GM18520 (cell line): ENCODE results near the gene EPS8.

Experiments used
- ATAC-seq: cut with Tn5 transposase; IDR thresholded peaks from one replicate; pipeline ENCODE4 v1.9.1; 2021; ENCODE audit not compliant: unreplicated experiment

The EPS8 gene

DNA sequence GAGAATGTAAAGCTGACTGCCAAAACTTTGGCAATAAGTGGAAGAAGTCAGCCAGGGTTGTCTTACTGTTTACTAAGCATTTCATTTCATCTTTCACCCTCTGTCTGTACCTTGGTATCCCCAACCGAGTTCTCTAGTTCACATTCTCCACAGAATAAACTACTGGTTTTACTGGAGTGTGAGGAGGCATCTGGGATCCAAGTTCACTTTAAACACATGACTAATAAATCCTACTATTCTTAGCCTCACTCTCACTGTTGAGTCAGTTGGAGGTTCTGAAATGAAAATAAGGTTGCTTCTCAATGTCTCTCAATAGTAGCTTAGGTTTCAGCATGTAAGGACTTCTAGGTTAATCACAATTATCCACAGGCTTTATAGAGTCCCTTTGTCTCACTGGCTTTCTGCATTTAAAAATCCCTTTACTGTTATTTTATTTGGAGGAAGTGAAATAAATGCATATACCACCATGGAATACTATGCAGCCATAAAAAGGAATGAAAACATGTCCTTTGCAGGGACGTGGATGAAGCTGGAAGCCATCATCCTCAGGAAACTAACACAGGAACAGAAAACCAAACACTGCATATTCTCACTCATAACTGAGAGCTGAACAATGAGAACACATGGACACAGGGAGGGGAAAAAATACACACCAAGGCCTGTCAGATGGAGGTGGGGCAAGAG is 95.8 kb downstream of the EPS8 start:
- no peak for ATAC-seq

DNA sequence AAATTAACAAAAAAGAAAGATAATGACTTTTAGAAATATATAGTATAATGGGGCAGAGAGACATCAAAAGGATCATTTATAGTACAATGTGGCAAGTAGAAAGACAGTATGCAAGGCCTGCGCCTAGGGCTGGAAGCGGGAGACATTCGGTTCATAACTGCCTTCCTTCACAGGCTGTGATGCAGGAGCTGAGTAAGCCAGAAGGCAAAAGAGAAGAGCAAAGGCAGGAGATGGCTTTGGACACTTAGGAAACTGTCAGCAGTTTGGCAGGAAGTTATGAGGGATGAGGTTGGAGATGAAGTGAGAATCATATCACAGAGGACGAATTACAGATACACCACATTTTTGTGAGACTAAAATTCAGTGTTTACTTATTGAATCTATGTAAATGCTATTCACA is 97.8 kb downstream of the EPS8 start:
- ATAC-seq, result no peak

DNA sequence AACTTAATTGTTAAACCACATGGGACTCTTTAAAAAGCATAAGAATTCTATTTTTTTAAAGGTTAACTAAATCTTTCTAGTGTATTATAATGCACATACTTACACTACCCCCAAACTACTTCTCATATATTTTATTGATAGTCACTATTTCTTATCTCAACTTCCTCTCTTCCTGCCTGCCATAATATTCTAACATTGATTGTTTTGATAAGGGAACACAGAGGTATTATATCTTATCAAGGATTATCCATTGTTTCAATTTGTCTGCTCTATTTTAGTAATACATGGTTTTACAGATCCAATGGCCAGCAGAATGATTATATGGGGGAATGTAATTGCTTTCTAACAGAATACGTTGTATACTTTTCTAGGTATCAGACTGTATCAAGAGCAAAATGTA is 98.9 kb downstream of the EPS8 start:
- no peak for ATAC-seq

DNA sequence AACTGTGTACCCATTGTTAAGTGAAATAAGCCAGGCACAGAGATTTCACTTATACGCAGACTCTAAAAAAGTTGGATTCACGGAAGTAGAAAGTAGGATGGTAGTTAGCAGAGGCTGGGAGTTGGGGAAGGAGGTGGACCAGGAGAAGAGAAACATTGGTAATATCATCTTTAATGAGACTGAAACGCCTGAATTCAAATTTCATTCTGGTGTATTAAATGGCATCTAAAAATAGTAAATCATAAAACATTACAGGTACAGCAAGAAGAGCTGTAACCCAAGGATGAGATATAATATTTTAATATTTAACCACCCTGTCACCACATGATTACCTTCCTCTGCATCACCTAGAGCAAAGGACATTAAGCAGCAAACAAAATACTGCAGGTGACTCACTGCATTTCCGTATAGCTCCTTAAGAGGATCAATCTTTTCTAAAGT is 99.4 kb downstream of the EPS8 start:
- ATAC-seq, result no peak

DNA sequence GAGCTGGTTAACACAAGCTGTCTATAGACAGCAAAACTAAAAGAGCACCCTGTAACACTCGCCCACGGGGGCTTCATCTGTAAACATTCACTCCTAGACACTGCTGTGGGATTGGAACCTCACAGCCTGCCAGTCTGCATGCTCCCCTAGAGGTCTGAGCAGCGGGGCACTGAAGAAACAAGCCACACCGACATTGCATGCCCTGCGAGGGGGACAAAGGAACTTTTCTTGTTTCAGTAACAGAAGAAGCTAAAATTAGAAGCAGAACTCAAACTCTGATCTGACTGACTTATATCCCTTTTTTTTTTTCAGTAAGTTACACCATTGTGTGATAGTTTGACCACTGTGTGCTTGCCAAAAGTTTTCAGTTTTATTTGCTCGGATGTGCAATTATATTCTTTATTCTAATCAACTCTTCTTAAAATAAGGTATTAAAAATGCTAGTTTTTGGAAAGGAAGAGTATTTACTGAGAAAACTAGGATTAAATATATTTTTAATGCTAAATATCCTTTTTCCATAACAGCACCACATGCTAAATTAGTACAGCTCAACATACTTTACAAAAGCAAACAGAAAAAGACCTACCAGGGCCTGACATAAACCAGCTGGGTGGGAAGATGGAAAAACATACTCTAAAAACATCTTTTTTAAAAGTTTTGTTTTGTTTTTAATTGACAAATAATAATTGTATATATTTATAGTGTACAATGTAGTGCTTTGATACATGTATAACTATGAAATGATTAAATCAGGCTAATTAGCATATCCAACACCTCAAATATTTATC is 100.2 kb downstream of the EPS8 start:
- ATAC-seq, result no peak

DNA sequence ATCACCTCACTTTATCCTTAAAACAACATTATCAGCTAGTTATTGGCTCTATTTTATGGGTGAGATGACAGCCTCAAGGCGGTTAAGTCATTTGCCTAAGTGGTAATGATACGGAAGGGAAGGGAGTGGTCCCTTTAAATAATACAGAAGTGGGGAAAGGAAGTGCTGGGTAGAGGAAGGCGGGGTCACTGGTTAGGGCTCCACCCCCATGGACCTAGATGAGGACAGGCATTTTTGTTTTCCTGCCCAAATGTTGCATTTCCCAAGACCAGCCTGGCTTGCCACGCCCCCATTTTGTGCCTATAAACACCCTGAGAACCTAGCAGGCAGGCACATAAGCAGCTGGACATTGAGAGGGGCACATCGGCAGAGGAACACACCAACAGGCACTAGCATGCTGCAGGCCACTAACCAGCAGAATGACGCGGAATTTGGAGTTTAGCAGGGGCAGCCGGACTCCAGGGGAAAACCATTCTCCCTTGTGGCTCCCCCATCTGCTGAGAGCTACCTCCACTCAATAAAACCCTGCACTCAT is 100.9 kb downstream of the EPS8 start:
- ATAC-seq, result no peak

DNA sequence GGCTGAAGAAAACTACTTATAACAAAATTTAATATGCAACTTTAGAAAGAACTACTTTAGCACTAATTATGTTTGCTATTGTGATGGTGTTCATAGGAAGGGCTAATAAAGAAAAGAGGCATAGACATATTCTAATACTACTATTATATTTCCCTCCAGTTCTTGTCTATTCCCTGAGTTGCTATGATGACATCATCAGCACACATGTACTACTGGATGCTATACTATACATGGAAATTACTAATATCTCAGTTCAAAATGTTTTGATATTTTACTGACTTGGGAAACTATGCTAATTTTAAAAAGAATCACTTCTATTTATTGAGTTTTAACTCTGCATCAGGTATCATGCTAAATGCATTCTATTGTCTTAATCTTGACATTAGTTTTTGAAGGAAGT is 101.6 kb downstream of the EPS8 start:
- ATAC-seq, result no peak

DNA sequence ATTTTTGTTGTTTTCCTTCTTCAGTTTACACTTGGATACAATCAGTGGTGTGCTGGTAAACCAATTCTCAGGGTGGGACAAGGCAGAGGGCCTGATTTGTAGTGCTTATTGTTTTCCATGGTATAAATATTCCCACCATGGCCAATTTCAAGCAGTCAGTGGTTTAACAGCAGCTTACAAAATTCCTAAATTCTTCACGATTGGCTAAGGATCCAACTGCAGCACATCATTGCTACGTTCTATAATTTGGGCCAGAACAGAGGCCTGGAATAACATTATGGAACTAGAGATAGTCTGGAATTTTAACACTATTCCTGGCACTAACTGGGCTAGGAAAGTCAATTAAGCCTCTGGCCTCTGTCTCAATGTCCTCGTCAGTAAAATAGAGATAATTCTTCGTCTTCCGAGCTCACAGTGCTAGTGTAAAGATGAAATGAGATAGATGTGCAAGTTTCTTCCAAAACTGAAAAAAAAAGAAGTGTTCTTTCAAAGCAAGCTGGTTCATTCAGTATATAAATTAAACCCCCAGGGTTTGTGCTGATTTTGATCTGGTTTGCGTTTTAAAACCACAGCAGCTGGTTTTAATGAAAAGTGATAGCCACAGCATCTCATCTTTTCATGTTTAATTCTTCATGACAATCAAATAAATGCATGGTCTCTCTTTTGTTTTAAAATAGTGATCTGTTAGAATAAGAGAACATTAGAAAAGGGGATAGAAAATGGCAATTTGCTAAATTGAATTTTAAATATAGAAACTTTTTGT is 104.1 kb downstream of the EPS8 start:
- no peak for ATAC-seq

DNA sequence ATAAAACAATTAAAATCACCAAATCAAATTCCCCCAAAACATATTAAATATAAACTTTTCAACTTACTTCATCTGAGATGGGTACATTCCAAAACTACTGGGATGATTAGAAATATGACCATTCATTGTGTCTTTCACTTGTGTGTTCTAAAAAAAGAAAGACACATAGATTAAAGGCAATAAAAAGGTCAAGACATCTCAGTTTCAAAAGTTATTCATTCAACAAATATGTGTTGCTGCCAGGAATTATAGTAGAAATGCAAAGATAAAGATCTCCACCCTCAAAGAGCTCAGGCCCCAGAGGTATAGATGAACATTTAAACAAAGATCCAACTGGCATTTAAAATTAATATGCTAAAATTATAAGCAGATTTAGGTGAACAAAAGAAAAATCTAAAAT is 106.4 kb downstream of the EPS8 start:
- ATAC-seq, result no peak

DNA sequence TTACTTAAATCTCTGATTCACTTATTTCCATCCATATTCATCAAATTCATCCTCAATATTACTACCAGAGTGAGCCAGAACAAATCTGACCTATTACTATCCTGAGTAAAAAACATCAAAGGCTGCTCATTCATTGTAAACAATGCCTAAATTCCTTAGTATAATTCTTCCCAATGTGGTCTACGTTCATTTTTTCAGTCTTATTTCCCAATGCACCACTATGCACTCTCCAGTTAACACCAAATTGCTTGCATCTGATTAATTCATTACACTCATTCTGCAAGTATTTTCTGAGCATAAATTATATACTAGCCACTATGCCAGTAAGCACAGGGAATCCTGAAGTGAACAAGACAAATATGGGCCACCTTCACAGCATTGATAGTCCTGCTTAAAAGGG is 110.0 kb downstream of the EPS8 start:
- ATAC-seq, result no peak

DNA sequence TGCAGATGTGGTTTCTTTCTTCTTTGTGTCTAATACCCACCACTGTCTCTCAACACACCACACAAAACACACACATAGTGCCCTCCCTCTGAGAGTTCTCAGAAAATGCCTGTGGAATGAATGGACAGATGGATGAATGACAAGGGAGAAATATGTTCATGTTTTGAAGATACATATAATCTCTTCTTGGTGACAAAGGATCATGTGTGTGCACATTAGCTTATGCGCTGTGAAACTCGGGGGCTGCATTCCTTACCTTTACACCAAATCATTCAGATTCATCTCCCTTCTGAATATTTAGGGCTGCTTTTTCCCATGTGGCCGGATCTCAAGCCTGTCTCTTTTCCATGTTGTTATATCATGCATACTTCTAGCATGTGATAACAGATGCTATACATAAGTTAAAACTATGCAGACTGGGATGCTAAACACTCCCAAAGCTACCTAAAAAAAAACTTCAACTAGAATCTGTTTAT is 111.4 kb downstream of the EPS8 start:
- ATAC-seq, result no peak

DNA sequence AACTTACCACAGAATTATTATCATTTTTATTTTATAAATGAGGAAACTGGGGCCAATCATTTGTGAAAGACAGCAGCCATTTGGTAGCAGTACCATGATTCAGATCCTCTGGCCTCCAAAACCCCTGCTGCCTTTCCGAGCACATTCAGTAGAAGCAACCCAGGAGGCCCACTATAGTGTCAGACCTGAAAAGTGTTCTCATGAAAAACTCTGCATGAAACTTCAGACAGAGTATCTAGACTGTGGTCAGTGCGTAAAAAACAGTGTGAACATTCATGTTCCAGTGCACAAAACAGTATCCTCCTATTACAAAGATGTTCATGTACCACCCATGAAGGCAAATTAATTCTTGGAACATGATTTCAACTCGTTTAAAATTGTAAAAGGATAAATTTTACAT is 112.0 kb downstream of the EPS8 start:
- no peak for ATAC-seq

DNA sequence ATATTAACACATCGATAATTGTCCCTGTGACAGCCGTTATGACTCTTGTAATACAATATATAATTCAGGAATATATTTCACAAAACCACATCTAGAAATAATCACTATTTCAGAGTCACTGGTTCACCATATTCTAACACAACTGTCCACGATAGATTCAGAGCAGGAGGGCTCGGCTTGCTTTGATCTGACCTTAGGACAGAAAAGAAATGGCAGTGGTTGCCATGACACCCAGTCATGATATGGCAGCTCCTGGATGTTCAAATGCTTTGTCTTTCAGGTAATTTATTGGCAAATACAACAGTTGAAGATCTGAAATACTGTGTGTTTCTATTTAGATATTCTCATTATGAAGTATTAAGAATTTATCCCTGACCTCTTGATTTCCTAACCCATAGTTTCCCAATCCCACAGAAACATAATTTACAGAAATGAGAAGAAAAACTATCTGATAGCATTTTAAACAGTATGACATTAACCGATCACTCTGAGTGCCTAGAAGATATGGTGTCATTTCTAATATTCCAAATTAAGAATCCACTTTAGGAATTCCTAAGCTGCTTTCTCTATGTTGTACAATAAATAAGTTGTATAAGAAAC is 116.4 kb downstream of the EPS8 start:
- ATAC-seq, result no peak

DNA sequence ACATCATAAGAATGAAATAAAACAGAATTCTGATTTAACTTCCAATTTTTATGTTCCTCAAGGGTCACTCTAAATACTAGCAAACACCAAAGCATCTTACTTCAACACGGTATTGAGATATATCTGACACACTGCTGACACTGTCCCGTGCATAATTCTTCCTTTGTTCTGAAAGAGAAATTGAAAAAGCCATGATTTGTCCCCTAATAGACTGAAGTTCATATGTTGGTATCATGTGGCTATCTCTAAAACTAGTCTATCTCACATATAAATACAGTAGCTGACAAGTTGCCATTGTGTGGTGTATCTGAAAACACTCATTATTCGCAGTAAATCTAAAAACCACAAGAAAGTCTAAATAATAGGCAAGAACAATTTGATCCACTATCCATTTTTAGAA is 118.4 kb downstream of the EPS8 start:
- ATAC-seq, result no peak

DNA sequence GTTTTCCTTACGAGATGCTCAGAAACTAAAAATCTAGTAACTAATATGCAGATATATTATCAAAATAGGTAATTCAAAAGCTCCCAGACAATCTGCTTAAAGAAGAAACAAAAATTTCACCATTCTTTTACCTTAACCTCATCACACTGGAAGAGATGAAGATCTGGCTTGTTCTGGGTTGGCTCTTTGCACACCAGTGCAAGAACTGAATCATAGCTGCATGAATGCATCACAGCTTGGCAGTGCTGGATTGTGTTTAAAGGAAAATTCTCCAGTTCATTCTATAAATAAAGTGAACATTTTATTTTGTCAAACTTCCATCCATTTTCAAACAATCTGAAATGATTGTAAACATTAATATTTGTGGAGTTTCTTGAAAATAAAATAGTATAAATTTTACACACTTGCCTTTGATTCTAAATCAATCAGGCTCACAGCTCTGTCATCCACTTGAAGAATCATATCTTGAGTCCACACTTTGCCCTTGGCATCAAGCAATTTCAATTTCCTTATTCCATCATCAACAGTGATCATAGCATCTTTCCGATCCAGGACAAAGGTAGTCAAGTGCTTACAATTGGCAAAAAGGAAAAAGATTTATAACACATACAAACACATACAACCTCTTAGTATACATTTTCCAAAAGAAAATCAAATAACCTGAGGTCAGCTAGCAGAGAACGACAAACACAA is 119.8 kb downstream of the EPS8 start:
- no peak for ATAC-seq

DNA sequence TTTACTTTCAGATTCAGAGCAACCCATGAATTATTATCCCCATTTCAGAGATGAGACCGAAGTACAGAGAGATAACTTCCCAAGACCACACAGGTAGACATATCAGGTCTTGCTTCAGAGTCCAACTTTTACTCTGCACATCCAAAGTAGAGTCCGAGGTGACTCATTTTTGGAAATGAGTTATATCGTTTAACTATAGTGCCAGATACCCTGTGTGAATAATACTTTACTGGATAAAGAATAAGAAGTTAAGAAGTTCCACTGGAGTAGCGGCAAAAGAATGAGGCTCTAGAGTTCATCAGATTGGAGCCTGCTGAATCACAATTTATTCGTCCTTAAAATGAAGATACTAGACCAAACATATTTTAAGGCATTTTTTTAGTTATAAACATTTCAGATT is 124.7 kb downstream of the EPS8 start:
- no peak for ATAC-seq

DNA sequence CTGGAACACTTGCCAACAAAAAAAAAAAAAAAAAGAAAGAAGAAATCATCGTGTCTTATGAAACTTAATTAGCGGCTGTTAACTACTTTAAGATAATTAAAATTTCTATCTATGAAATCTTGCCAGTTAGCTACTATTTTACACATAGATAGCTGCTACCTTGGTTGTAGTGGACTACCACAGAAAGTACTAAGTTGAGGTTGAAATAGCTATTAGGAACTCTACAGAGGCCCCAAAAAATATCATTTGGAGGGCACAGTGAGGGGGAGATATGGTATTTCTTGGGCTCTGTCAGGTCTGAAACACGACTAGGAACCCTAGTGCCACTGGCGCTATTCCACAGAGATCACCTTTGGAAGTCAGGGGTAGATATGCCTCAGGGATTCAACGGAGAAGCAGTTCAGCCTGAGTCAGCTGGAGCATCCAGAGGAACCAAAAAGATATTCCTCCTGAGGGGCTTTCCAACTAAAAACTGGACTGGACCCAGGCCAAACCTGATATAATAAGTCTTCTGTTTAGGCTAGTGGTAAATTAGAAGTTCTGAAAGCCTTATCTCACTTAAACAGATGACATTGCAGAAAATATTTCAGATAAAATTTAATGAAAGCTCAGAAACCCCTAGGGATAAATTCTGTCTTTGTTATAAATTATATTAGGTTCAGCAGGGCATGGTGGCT is 126.1 kb downstream of the EPS8 start:
- ATAC-seq, result no peak

DNA sequence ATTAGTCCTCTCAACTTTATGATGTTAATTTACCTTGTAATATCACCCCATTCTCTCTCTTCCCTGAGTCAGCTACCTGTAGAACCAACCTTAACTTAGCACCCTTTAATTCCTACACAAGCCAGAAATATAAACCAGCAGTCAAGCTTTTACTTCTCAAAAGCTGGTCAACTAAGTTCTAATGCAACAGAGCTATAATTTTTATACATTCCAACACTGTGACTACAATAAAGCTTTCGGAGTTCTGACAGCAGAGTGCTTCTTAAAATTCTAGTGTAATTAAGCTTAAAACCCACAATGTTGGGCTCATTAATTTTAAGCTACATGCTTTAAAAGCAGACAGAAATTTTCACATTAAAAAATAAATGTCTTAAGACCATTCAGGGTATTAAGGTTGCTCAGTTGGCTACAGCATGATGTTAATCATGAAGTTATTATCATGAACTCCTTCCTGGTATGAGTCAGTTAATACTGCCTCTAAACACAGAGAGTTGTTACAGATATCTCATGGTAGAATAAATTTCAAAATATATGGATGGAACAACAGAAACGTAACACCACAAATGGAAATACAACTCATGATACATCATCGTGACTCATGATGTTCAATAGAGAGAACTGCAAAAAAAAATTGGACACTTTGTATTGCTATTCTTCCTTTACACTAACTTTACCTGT is 126.7 kb downstream of the EPS8 start:
- no peak for ATAC-seq

DNA sequence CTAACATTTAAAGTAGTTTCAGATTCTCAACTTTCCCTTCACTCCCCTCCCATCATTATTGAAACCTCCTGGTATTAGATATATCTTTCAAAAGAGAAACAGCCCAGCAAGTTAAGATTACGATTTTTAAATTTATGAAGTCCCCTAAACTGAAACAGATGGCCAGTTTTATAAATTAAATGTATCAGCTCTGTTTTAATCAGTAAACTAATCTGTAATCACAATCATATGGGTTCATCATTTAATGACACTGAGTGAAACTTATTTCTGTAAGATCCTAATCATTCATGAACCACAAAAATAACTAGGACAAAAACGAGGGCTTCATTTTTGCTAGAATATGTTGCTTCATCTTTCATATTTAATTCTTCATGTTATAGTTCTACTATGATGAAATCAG is 137.8 kb downstream of the EPS8 start:
- no peak for ATAC-seq
